Astrocyte (in vitro differentiated cells and primary cell): ENCODE results near the gene PMF1. TPM values are rescaled to one million over a fixed set of nuclear protein-coding genes. Genes with fewer than 3 reads are reported as not detected.

Experiments used
- DNase-seq: peaks from one replicate; pipeline ENCODE4 v3.0.0-alpha.2; 2010; ENCODE audit warnings: low read depth
- FAIRE-seq: peaks from 2 replicates; lab custom pipeline; 2011; peaks lifted over from hg19 to GRCh38; lab: Jason Lieb, UNC
- H2AFZ ChIP-seq: 2 replicates; pipeline ENCODE4 v1.6.0; 2012; ENCODE audit warnings: low read depth, low read length, inconsistent platforms
- H3K27ac ChIP-seq: 2 replicates; pipeline ENCODE4 v1.5.1; 2011; ENCODE audit warnings: low read depth, low read length, inconsistent platforms
- H3K27me3 ChIP-seq: 2 replicates; pipeline ENCODE4 v1.6.0; 2011; ENCODE audit warnings: low read length, inconsistent platforms; ENCODE audit not compliant: insufficient read depth
- H3K36me3 ChIP-seq: 2 replicates; pipeline ENCODE4 v1.5.1; 2011; ENCODE audit warnings: low read length, inconsistent platforms; ENCODE audit not compliant: insufficient read depth
- H3K4me1 ChIP-seq: 2 replicates; pipeline ENCODE4 v1.5.1; 2011; ENCODE audit warnings: low read length, inconsistent platforms; ENCODE audit not compliant: insufficient read depth
- H3K4me2 ChIP-seq: 2 replicates; pipeline ENCODE4 v1.6.0; 2012; ENCODE audit warnings: low read length, inconsistent platforms
- H3K4me3 ChIP-seq: 2 replicates; pipeline ENCODE4 v1.5.1; 2011; ENCODE audit warnings: low read depth, mild to moderate bottlenecking, low read length, inconsistent platforms; ENCODE audit not compliant: insufficient read depth
- H3K79me2 ChIP-seq: 2 replicates; pipeline ENCODE4 v1.6.0; 2012; ENCODE audit warnings: mild to moderate bottlenecking, low read length, inconsistent platforms; ENCODE audit not compliant: insufficient read depth
- H3K9ac ChIP-seq: 2 replicates; pipeline ENCODE4 v1.6.0; 2012; ENCODE audit warnings: mild to moderate bottlenecking, low read length, inconsistent platforms
- H3K9me3 ChIP-seq: 2 replicates; pipeline ENCODE4 v1.5.1; 2012; ENCODE audit warnings: low read depth, mild to moderate bottlenecking, low read length, inconsistent platforms; ENCODE audit not compliant: insufficient read depth
- H4K20me1 ChIP-seq: 2 replicates; pipeline ENCODE4 v1.6.0; 2012; ENCODE audit warnings: low read length, inconsistent platforms; ENCODE audit not compliant: insufficient read depth
- H3K27ac Mint-ChIP-seq: one replicate; pipeline ENCODE4 v1.8.0; 2021; ENCODE audit warnings: mild to moderate bottlenecking, mixed read lengths; ENCODE audit not compliant: unreplicated experiment
- H3K27me3 Mint-ChIP-seq: one replicate; pipeline ENCODE4 v1.8.0; 2021; ENCODE audit warnings: low read depth, mixed read lengths; ENCODE audit not compliant: unreplicated experiment
- H3K36me3 Mint-ChIP-seq: one replicate; pipeline ENCODE4 v1.8.0; 2021; ENCODE audit warnings: low read depth, mixed read lengths; ENCODE audit not compliant: unreplicated experiment
- H3K4me1 Mint-ChIP-seq: one replicate; pipeline ENCODE4 v1.8.0; 2021; ENCODE audit warnings: low read depth, mixed read lengths; ENCODE audit not compliant: unreplicated experiment
- H3K4me3 Mint-ChIP-seq: one replicate; pipeline ENCODE4 v1.8.0; 2021; ENCODE audit warnings: mild to moderate bottlenecking, moderate library complexity, mixed read lengths; ENCODE audit not compliant: unreplicated experiment
- H3K9me3 Mint-ChIP-seq: one replicate; pipeline ENCODE4 v1.8.0; 2021; ENCODE audit warnings: mild to moderate bottlenecking, mixed read lengths; ENCODE audit not compliant: unreplicated experiment
- EZH2 ChIP-seq: IDR thresholded peaks from 2 replicates; pipeline ENCODE4 v1.6.1; 2012; ENCODE audit warnings: mild to moderate bottlenecking, low read length, inconsistent platforms; ENCODE audit not compliant: insufficient read depth
- total RNA-seq: library from RNA; stranded (reverse); gene quantifications from 2 replicates; pipeline ENCODE4 v1.2.1, GENCODE V29; 2021
- TF ChIP-seq, protein P1 (sequence below): IDR thresholded peaks from 2 replicates; pipeline ENCODE4 v1.5.1; 2011; ENCODE audit warnings: low read depth, mild to moderate bottlenecking, inconsistent platforms, low read length, moderate library complexity; ENCODE audit not compliant: insufficient read depth

Gene PMF1
- total RNA-seq, 1 donor from 2014 or later: 29.9 TPM

DNA sequence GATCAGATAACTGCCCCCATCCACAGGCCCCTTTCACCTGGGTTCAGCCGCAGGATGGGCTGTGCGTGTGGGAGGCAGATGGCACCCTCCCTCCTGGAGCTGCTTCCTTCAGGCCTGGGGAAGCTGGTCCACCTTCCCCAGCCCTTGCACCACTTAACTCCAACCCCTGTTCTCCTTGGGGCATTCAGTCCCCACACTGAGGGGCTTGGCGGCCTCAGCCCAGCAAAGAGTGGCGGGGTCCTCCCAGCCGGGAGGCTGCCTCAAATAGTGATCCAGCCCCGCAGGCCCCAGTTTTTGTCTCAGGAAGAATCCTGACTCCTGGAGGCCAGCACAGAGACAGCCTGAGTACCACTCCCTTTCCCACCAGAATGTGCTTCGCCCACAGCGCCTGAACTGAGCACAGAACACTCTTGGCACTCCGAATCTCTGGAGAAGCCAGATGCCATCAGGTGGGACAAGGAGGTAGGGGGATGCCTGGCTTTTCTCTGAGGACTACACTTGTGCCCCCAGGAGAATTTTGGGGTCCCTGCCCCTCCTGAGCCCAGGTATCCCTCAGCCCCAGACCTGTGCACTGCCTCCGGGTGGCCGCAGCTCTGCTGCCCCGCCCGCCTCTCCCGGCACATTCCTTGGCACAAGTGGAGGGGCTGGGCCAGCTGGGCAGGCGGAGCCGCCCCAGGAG, 34.1 kb downstream of the PMF1 start:
- Histone ChIP-seq H3K9ac (no peak overlapping the region), H3K27ac (no peak overlapping the region), H3K36me3 (peaks cover 17% of the 10 kb centered on the region), H4K20me1 (peaks cover 12% of the 10 kb centered on the region), H3K4me1 (peaks cover 16% of the 10 kb centered on the region), H2AFZ (no peak overlapping the region), H3K4me2 (no peak overlapping the region), H3K79me2 (no peaks in the 10 kb centered on the region), H3K4me3 (no peak overlapping the region), H3K9me3 (no peaks in the 10 kb centered on the region), H3K27me3 (peaks cover 2% of the 10 kb centered on the region)
- no peaks in the 10 kb centered on the region for H3K36me3 Mint-ChIP-seq
- H3K27me3 Mint-ChIP-seq: peaks cover 5% of the 10 kb centered on the region
- H3K27ac Mint-ChIP-seq: no peak overlapping the region
- no peak for DNase-seq
- no peaks in the 10 kb centered on the region for H3K9me3 Mint-ChIP-seq
- no peak for FAIRE-seq
- peaks cover 3% of the 10 kb centered on the region for H3K4me1 Mint-ChIP-seq
- no peak overlapping the region for H3K4me3 Mint-ChIP-seq
- TF ChIP-seq, protein P1, sequence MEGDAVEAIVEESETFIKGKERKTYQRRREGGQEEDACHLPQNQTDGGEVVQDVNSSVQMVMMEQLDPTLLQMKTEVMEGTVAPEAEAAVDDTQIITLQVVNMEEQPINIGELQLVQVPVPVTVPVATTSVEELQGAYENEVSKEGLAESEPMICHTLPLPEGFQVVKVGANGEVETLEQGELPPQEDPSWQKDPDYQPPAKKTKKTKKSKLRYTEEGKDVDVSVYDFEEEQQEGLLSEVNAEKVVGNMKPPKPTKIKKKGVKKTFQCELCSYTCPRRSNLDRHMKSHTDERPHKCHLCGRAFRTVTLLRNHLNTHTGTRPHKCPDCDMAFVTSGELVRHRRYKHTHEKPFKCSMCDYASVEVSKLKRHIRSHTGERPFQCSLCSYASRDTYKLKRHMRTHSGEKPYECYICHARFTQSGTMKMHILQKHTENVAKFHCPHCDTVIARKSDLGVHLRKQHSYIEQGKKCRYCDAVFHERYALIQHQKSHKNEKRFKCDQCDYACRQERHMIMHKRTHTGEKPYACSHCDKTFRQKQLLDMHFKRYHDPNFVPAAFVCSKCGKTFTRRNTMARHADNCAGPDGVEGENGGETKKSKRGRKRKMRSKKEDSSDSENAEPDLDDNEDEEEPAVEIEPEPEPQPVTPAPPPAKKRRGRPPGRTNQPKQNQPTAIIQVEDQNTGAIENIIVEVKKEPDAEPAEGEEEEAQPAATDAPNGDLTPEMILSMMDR: no peak
- TF ChIP-seq EZH2: no peak

DNA sequence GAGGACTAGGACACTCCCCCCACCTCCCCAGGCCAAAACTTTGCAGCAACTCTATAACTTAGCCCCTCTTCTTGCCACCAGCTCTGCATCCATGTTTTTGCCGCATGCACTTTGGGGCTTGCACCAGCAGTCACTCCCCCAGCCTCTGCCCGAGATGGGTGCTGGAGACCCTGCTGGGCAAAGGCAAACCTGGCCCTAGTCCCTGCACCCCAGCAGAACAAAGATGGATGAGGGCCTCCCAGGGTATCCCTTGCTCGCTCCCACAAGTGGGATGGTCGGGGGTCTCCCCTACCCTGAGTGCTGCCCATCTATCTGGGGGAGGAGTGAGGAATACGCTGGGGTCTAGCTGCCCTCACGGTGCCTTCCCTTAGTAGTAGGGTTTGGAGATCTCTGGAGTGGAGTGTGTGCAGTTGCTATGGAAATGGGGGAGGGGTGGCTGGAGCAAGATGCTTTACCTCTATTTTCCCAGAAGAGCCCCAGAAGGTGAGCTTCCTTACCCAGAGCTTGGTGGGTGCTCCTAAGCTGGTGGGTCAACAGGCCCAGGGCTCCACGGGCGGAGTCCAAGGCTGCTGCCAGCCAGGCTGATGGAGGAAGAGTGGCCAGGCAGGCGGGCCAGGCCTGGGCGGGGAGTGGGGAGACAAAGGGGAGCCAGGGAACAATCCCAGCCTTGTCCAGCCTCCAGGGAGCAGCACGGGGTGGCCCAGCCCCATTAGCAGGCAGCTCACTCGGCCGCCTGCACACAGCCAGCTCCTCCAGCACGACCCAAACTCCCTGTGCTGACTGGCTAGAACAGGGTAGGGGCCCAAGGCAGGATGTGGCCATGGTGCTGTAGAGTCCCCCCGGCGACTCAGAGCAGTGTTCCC, 34.9 kb downstream of the PMF1 start, which contains the start of gene PAQR6:
Gene PAQR6, minus strand, starts transcription at position 597 of the 863 bp plus-strand sequence. CDS start 1,325 bp downstream, outside the sequence.
- Mint-ChIP-seq H3K27ac (no peak within 1 kb of the TSS), H3K4me1 (peaks cover 3% of the 10 kb centered on the region), H3K27me3 (peaks cover 5% of the 10 kb centered on the region), H3K36me3 (peaks cover 2% of the 10 kb centered on the region), H3K4me3 (no peak within 1 kb of the TSS), H3K9me3 (no peaks in the 10 kb centered on the region)
- no peak within 1 kb of the TSS for H3K9ac ChIP-seq
- TF ChIP-seq, protein P1: no peak
- TF ChIP-seq EZH2: no peak
- H2AFZ ChIP-seq: no peak within 1 kb of the TSS
- H4K20me1 ChIP-seq: peaks cover 19% of the 10 kb centered on the region
- no peak within 1 kb of the TSS for H3K4me2 ChIP-seq
- no peaks in the 10 kb centered on the region for H3K79me2 ChIP-seq
- no peak for FAIRE-seq
- no peaks in the 10 kb centered on the region for H3K9me3 ChIP-seq
- H3K27me3 ChIP-seq: peaks cover 2% of the 10 kb centered on the region
- no peak for DNase-seq
- peaks cover 24% of the 10 kb centered on the region for H3K36me3 ChIP-seq
- peaks cover 12% of the 10 kb centered on the region for H3K4me1 ChIP-seq
- no peak within 1 kb of the TSS for H3K27ac ChIP-seq
- no peak within 1 kb of the TSS for H3K4me3 ChIP-seq
